Common myeloid progenitor, CD34-positive (primary cell): ENCODE results near the gene PIP5K1B.

ENCODE experiments used
- CTCF ChIA-PET: fragments of 350-600 bp; sonication (Branson Sonifier 250); formaldehyde crosslinking; loops from one replicate; lab custom pipeline; 2021; ENCODE audit warnings: antibody characterized with exemption; lab: Charles Lee
- POLR2A ChIA-PET: fragments of 350-600 bp; sonication (Branson Sonifier 250); formaldehyde crosslinking; loops from one replicate; lab custom pipeline; 2021; ENCODE audit warnings: antibody characterized with exemption; lab: Charles Lee
- DNase-seq, 3 donors: peaks; one replicate each; pipeline versions ENCODE4 v3.0.0 to v3.0.0-alpha.2; 2013
- H3K27ac ChIP-seq, 2 experiments: 1 replicate in 1 of 2; 2 replicates in 1 of 2; pipeline ENCODE4 v1.7.0; 2013; ENCODE audit warnings: inconsistent platforms in 2 of 2, low read length in 2 of 2, mild to moderate bottlenecking in 2 of 2, low read depth in 1 of 2, moderate library complexity in 1 of 2; ENCODE audit not compliant: severe bottlenecking in 2 of 2, insufficient read depth in 1 of 2, poor library complexity in 1 of 2
- H3K27me3 ChIP-seq, 5 experiments: replicated peaks in 2 of 5; 1 replicate in 3 of 5; 2 replicates in 2 of 5; pipeline versions ENCODE4 v1.6.1 to v1.7.0; 2013; ENCODE audit warnings: low read length in 4 of 5, mild to moderate bottlenecking in 2 of 5, moderate library complexity in 2 of 5, inconsistent platforms in 1 of 5; ENCODE audit not compliant: insufficient read depth in 5 of 5, control insufficient read depth in 4 of 5
- H3K36me3 ChIP-seq, 4 experiments: 1 replicate in 2 of 4; 2 replicates in 2 of 4; pipeline versions ENCODE4 v1.6.1 to v1.7.0; 2013; ENCODE audit warnings: low read length in 3 of 4, control low read depth in 1 of 4, mild to moderate bottlenecking in 1 of 4; ENCODE audit not compliant: control insufficient read depth in 4 of 4, insufficient read depth in 4 of 4
- H3K4me1 ChIP-seq, 4 experiments: 1 replicate in 3 of 4; 2 replicates in 1 of 4; pipeline versions ENCODE4 v1.6.1 to v1.7.1; 2013; ENCODE audit warnings: low read length in 3 of 4, mild to moderate bottlenecking in 3 of 4, control low read depth in 1 of 4, inconsistent platforms in 1 of 4, moderate library complexity in 1 of 4; ENCODE audit not compliant: control insufficient read depth in 4 of 4, insufficient read depth in 4 of 4; ENCODE audit errors: control extremely low read depth in 1 of 4
- H3K4me3 ChIP-seq, 7 experiments: 1 replicate in 4 of 7; 2 replicates in 3 of 7; pipeline versions ENCODE4 v1.5.1 to v1.7.0; 2013; ENCODE audit warnings: mild to moderate bottlenecking in 7 of 7, low read length in 6 of 7, moderate library complexity in 6 of 7, inconsistent platforms in 2 of 7, low read depth in 2 of 7, control low read depth in 1 of 7; ENCODE audit not compliant: insufficient read depth in 4 of 7, control insufficient read depth in 1 of 7; ENCODE audit errors: extremely low read depth in 1 of 7
- H3K9me3 ChIP-seq, 5 experiments: 1 replicate in 4 of 5; 2 replicates in 1 of 5; pipeline versions ENCODE4 v1.6.1 to v1.7.1; 2013; ENCODE audit warnings: low read length in 4 of 5, mild to moderate bottlenecking in 2 of 5, inconsistent platforms in 1 of 5, low read depth in 1 of 5, moderate library complexity in 1 of 5; ENCODE audit not compliant: control insufficient read depth in 4 of 5, insufficient read depth in 2 of 5; ENCODE audit errors: control extremely low read depth in 1 of 5
- WGBS: methylation state at CpG from one replicate; pipeline ENCODE4 v1.1.5; 2013; ENCODE audit not compliant: insufficient coverage; 5-methylcytosine and 5-hydroxymethylcytosine counted together

Gene PIP5K1B

GRCh38 chr9:68931821-68932220, 226.8 kb downstream of the PIP5K1B start:
- Histone ChIP-seq H3K4me3 (no peak overlapping the region), H3K36me3 (peaks cover 0 to 11% (median 1%) of the 10 kb centered on the region in 4 experiments), H3K27me3 (no peaks in the 10 kb centered on the region), H3K4me1 (peaks cover 0 to 12% (median 3%) of the 10 kb centered on the region in 4 experiments), H3K27ac (no peak overlapping the region), H3K9me3 (no peaks in the 10 kb centered on the region)
- CTCF ChIA-PET: interaction anchor here (0.8 to 1.2 kb wide), 2 partner anchors 10 to 80 kb away, joined by 3 read pairs; no protein-coding TSS in a partner anchor
- no peak for DNase-seq
- POLR2A ChIA-PET: no interaction called here
- WGBS: 95% methylated on average over 6 of the region's 6 CpGs

- Histone ChIP-seq H3K27ac (no peak overlapping the region), H3K4me1 (peaks cover 0 to 8% (median 0%) of the 10 kb centered on the region in 4 experiments), H3K9me3 (no peaks in the 10 kb centered on the region), H3K4me3 (no peak overlapping the region), H3K36me3 (peaks cover 0 to 11% (median 1%) of the 10 kb centered on the region in 4 experiments), H3K27me3 (no peaks in the 10 kb centered on the region)
- ChIA-PET CTCF (interaction anchor here (0.9 to 1.2 kb wide), 2 partner anchors 21 to 79 kb away, joined by 3 to 7 read pairs; no protein-coding TSS in a partner anchor), POLR2A (no interaction called here)
- no CpG with 5 or more reads among the region's 1 CpG for WGBS
- DNase-seq: no peak
These were observed 227.4 kb downstream of the PIP5K1B start for GRCh38 chr9:68932458-68932857.

- Histone ChIP-seq H3K36me3 (peaks cover 0 to 11% (median 2%) of the 10 kb centered on the region in 4 experiments), H3K27ac (no peak overlapping the region), H3K27me3 (no peaks in the 10 kb centered on the region), H3K9me3 (no peaks in the 10 kb centered on the region), H3K4me3 (no peak overlapping the region), H3K4me1 (peaks cover 0 to 8% (median 0%) of the 10 kb centered on the region in 4 experiments)
- 100% methylated on average over 3 of the region's 4 CpGs for WGBS
- CTCF ChIA-PET: no interaction called here
- POLR2A ChIA-PET: no interaction called here
- no peak for DNase-seq
These were observed 228.6 kb downstream of the PIP5K1B start for GRCh38 chr9:68933434-68934328.

GRCh38 chr9:68934329-68934644, 229.2 kb downstream of the PIP5K1B start:
- no peak overlapping the region for H3K27ac ChIP-seq
- ChIA-PET POLR2A (no interaction called here), CTCF (no interaction called here)
- H3K4me1 ChIP-seq: peaks cover 0 to 8% (median 0%) of the 10 kb centered on the region in 4 experiments
- DNase-seq: no peak
- H3K9me3 ChIP-seq: no peaks in the 10 kb centered on the region
- peaks cover 0 to 11% (median 8%) of the 10 kb centered on the region in 4 experiments for H3K36me3 ChIP-seq
- no CpG with 5 or more reads among the region's 1 CpG for WGBS
- no peak overlapping the region for H3K4me3 ChIP-seq
- H3K27me3 ChIP-seq: no peaks in the 10 kb centered on the region

GRCh38 chr9:68940573-68940972, 235.5 kb downstream of the PIP5K1B start:
- Histone ChIP-seq H3K36me3 (peaks cover 0 to 10% (median 6%) of the 10 kb centered on the region in 4 experiments), H3K9me3 (no peaks in the 10 kb centered on the region), H3K4me3 (no peak overlapping the region), H3K27me3 (no peaks in the 10 kb centered on the region), H3K27ac (no peak overlapping the region), H3K4me1 (no peaks in the 10 kb centered on the region)
- WGBS: 94% methylated on average over 4 of the region's 6 CpGs
- POLR2A ChIA-PET: no interaction called here
- CTCF ChIA-PET: interaction anchor here (1.1 to 1.7 kb wide), 2 partner anchors 9 to 11 kb away, joined by 3 to 7 read pairs; no protein-coding TSS in a partner anchor
- no peak for DNase-seq

GRCh38 chr9:68941780-68942459, 236.9 kb downstream of the PIP5K1B start:
- no peaks in the 10 kb centered on the region for H3K4me1 ChIP-seq
- no peak for DNase-seq
- CTCF ChIA-PET: interaction anchor here (0.6 to 1.1 kb wide), 3 partner anchors 11 to 15 kb away, joined by 3 read pairs; no protein-coding TSS in a partner anchor
- H3K9me3 ChIP-seq: no peaks in the 10 kb centered on the region
- H3K27me3 ChIP-seq: no peaks in the 10 kb centered on the region
- 92% methylated on average over 2 of the region's 7 CpGs for WGBS
- H3K4me3 ChIP-seq: no peak overlapping the region
- POLR2A ChIA-PET: no interaction called here
- no peak overlapping the region for H3K27ac ChIP-seq
- peaks cover 0 to 10% (median 4%) of the 10 kb centered on the region in 4 experiments for H3K36me3 ChIP-seq
